ENCODE data around the gene C4orf54. TPM values are rescaled to one million over a fixed set of nuclear protein-coding genes. Genes with fewer than 3 reads are reported as not detected.

The C4orf54 gene
- total RNA-seq (ENCODE audit: low replicate concordance): not detected in 2 replicates

- peak within 1 kb of the TSS; percentile 60 for H3K27ac Mint-ChIP-seq
- H3K9me3 ChIP-seq (ENCODE audit: low read depth): no peaks in the 10 kb centered on the region
- H3K4me1 ChIP-seq: no peaks in the 10 kb centered on the region
- H4K20me1 ChIP-seq (ENCODE audit: low read depth): no peaks in the 10 kb centered on the region
- no peaks in the 10 kb centered on the region for H3K27me3 ChIP-seq
- no peak within 1 kb of the TSS for H3K9ac ChIP-seq
- no peaks in the 10 kb centered on the region for H3F3A ChIP-seq (ENCODE audit: low read depth)
- no peak within 1 kb of the TSS for H3K4me3 ChIP-seq
- H3K4me1 Mint-ChIP-seq: peaks cover 25% of the 10 kb centered on the region
- no peaks in the 10 kb centered on the region for H3K27me3 Mint-ChIP-seq (ENCODE audit: insufficient read depth, low read depth)
- TF ChIP-seq EZH2 (IDR thresholded peaks at IDR 0.05) (no peak), EZH2phosphoT487 (IDR thresholded peaks at IDR 0.05) (no peak), CTCF (IDR thresholded peaks at IDR 0.05) (no peak)
- H2AFZ ChIP-seq (replicated peaks): no peak within 1 kb of the TSS
- H3K4me2 ChIP-seq: no peak within 1 kb of the TSS
- no peaks in the 10 kb centered on the region for H3K36me3 Mint-ChIP-seq
- no peak within 1 kb of the TSS for H3K4me3 Mint-ChIP-seq
- DNase-seq (ENCODE audit: low spot score): no peak
- H3K36me3 ChIP-seq: no peaks in the 10 kb centered on the region
- no peaks in the 10 kb centered on the region for H3K79me2 ChIP-seq (ENCODE audit: low read depth)
- no peaks in the 10 kb centered on the region for H3K9me3 Mint-ChIP-seq
- H3K27ac ChIP-seq: no peak within 1 kb of the TSS
Observed at GRCh38 chr4:99657798-99658197, at the start of gene C4orf54. C4orf54 (minus strand) TSS chr4:99657828; CDS start chr4:99654648, 3,180 bp downstream.

- no peaks in the 10 kb centered on the region for H3K4me1 Mint-ChIP-seq
- H2AFZ ChIP-seq (replicated peaks): no peak overlapping the region
- no peaks in the 10 kb centered on the region for H3K27me3 ChIP-seq
- H3K79me2 ChIP-seq (ENCODE audit: low read depth): no peaks in the 10 kb centered on the region
- H3K9me3 Mint-ChIP-seq: peaks cover 11% of the 10 kb centered on the region
- no peak overlapping the region for H3K9ac ChIP-seq
- no peak overlapping the region for H3K27ac Mint-ChIP-seq
- no peak overlapping the region for H3K4me2 ChIP-seq
- no peaks in the 10 kb centered on the region for H3F3A ChIP-seq (ENCODE audit: low read depth)
- no peaks in the 10 kb centered on the region for H3K4me1 ChIP-seq
- TF ChIP-seq CTCF (IDR thresholded peaks at IDR 0.05): no peak
- TF ChIP-seq EZH2phosphoT487 (IDR thresholded peaks at IDR 0.05): no peak
- TF ChIP-seq EZH2 (IDR thresholded peaks at IDR 0.05): no peak
- no peak overlapping the region for H3K4me3 Mint-ChIP-seq
- no peak overlapping the region for H3K4me3 ChIP-seq
- H3K27me3 Mint-ChIP-seq (ENCODE audit: insufficient read depth, low read depth): no peaks in the 10 kb centered on the region
- H4K20me1 ChIP-seq (ENCODE audit: low read depth): no peaks in the 10 kb centered on the region
- H3K36me3 Mint-ChIP-seq: no peaks in the 10 kb centered on the region
- no peak overlapping the region for H3K27ac ChIP-seq
- H3K9me3 ChIP-seq (ENCODE audit: low read depth): no peaks in the 10 kb centered on the region
- DNase-seq (ENCODE audit: low spot score): no peak
- no peaks in the 10 kb centered on the region for H3K36me3 ChIP-seq
Observed at GRCh38 chr4:99705891-99706290, 48.3 kb upstream of the C4orf54 start.

GRCh38 chr4:99696801-99697200 is 39.2 kb upstream of the C4orf54 start:
- no peak for DNase-seq (ENCODE audit: low spot score)
- no peaks in the 10 kb centered on the region for H3K9me3 ChIP-seq (ENCODE audit: low read depth)
- H3K27me3 Mint-ChIP-seq (ENCODE audit: insufficient read depth, low read depth): peaks cover 2% of the 10 kb centered on the region
- no peaks in the 10 kb centered on the region for H3F3A ChIP-seq (ENCODE audit: low read depth)
- H3K27ac Mint-ChIP-seq: no peak overlapping the region
- no peak overlapping the region for H3K27ac ChIP-seq
- no peak overlapping the region for H3K4me2 ChIP-seq
- no peak overlapping the region for H3K4me3 ChIP-seq
- H3K9ac ChIP-seq: no peak overlapping the region
- H3K36me3 ChIP-seq: no peaks in the 10 kb centered on the region
- H3K4me1 Mint-ChIP-seq: no peaks in the 10 kb centered on the region
- no peak overlapping the region for H3K4me3 Mint-ChIP-seq
- H3K79me2 ChIP-seq (ENCODE audit: low read depth): no peaks in the 10 kb centered on the region
- H3K9me3 Mint-ChIP-seq: peaks cover 5% of the 10 kb centered on the region
- H3K36me3 Mint-ChIP-seq: no peaks in the 10 kb centered on the region
- no peaks in the 10 kb centered on the region for H3K4me1 ChIP-seq
- TF ChIP-seq CTCF (IDR thresholded peaks at IDR 0.05): no peak
- no peak for TF ChIP-seq EZH2phosphoT487 (IDR thresholded peaks at IDR 0.05)
- TF ChIP-seq EZH2 (IDR thresholded peaks at IDR 0.05): no peak
- H3K27me3 ChIP-seq: no peaks in the 10 kb centered on the region
- H2AFZ ChIP-seq (replicated peaks): no peak overlapping the region
- no peaks in the 10 kb centered on the region for H4K20me1 ChIP-seq (ENCODE audit: low read depth)
